ENCODE data around the gene ARRB1. TPM values are rescaled to one million over a fixed set of nuclear protein-coding genes. Genes with fewer than 3 reads are reported as not detected.

ARRB1 gene
- total and polyA plus RNA-seq, 9 of the 15 experiments (the other 6 are each of a cell fraction or from before 2014, with no cell fraction given): 6.6 to 45.4 (median 28.5) TPM

DNA sequence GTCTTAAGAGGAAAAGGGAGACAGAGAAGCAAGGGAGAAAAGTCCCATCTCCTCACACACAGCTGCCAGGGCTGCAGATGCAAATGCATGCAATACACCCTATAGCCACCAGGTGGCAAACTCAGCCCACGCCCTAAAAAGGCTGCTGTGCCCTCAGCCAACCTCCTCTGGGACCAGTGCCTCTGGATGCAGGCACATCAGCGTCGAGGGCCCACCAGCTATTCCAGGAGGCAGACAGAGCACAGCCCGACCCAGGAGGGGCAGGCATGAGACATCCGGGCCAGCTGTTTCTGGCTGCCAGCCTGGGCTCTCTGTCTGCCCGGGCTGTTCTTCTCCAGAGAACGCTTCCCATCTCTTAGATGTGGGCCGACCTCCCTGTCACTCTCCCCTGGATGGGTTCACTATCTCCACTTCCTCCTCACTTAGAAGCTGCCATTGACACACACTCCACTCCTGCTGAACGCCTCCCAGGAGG lies 71.2 kb downstream of the ARRB1 start:
- no peaks in the 10 kb centered on the region for H3K9me3 ChIP-seq (replicated peaks; ENCODE audit: control insufficient read depth, insufficient read depth, low read depth, low read length)
- DNase-seq (ENCODE audit: extremely low read depth in 1 of 4, low spot score in 3 of 4) (peak; percentile 80 to 85 (median 84)), FAIRE-seq (peak; percentile 99), ATAC-seq (peak; percentile 97)
- in situ Hi-C loops (cut with MboI) (no loop called here), intact Hi-C loops (cut with micrococcal nuclease) (loop anchor here (1.0 to 2.0 kb wide), 3 partner anchors 48 to 253 kb away; no protein-coding TSS in a partner anchor)
- POLR2A ChIA-PET: interaction anchor here (0.9 to 1.3 kb wide), 5 partner anchors 11 to 120 kb away, joined by 3 to 5 read pairs (median 3); no protein-coding TSS in a partner anchor
- H3K4me3 ChIP-seq: no peak overlapping the region
- no TSS peak for BruUV-seq (replicated peaks)
- H3K36me3 ChIP-seq (ENCODE audit: control insufficient read depth, insufficient read depth, low read length): peaks cover 85% of the 10 kb centered on the region
- H2AFZ ChIP-seq (ENCODE audit: low read depth, low read length): no peak overlapping the region
- no peaks in the 10 kb centered on the region for H3K27me3 ChIP-seq (ENCODE audit: control insufficient read depth in 2 of 2, insufficient read depth in 2 of 2, low read length in 2 of 2)
- CTCF ChIA-PET (ENCODE audit: low intra/inter-chr PET ratio): interaction anchor here (0.6 to 3.6 kb wide), 8 partner anchors 48 to 252 kb away, joined by 3 to 49 read pairs (median 7); no protein-coding TSS in a partner anchor
- H4K20me1 ChIP-seq (replicated peaks; ENCODE audit: control insufficient read depth, insufficient read depth, low read length): peaks cover 2% of the 10 kb centered on the region; the same call in 1 of the 2 replicates
- H3K9me1 ChIP-seq (ENCODE audit: control insufficient read depth, insufficient read depth, low read length): peaks cover 4% of the 10 kb centered on the region
- no peak overlapping the region for H3K4me2 ChIP-seq (ENCODE audit: insufficient read depth, low read length)
- WGBS (ENCODE audit: insufficient coverage, low coverage, missing lambda C conversion rate): 37% methylated on average over 9 of the region's 9 CpGs
- H3K79me2 ChIP-seq (ENCODE audit: control insufficient read depth, insufficient read depth, low read length): no peaks in the 10 kb centered on the region
- H3K9ac ChIP-seq (ENCODE audit: insufficient read depth in 1 of 2, low read depth in 2 of 2, low read length in 2 of 2): no peak overlapping the region
- H3K27ac ChIP-seq (ENCODE audit: extremely low read depth, low read depth, low read length): no peak overlapping the region
- H3K4me1 ChIP-seq (replicated peaks in 1 of 2; ENCODE audit: control insufficient read depth in 2 of 2, insufficient read depth in 2 of 2, low read length in 2 of 2): peaks cover 0 to 7% of the 10 kb centered on the region in 2 experiments; a peak in 1 of 5 replicates
- TF ChIP-seq STAG1 (CRISPR knock-in tag; IDR thresholded peaks at IDR 0.05; ENCODE audit: borderline replicate concordance) (peak; percentile 92), ARID2 (IDR thresholded peaks at IDR 0.05) (peak; percentile 81), KLF1 (tag; IDR thresholded peaks at IDR 0.05) (0 out of 2 replicates have a peak, but pooled peaks have one; percentile 36), LCOR (CRISPR knock-in tag; IDR thresholded peaks at IDR 0.05) (peak; percentile 57; the same call in 1 of the 2 replicates), CC2D1A (IDR thresholded peaks at IDR 0.05) (peak; percentile 75; the same call in 1 of the 2 replicates), SMC3 (conservative IDR thresholded peaks at IDR 0.05; ENCODE audit: insufficient read depth, low read depth, low read length) (peak; percentile 99), CCNT2 (IDR thresholded peaks at IDR 0.05; ENCODE audit: borderline replicate concordance, extremely low read depth, insufficient read length, low read depth, low read length) (no peak), ZNF121 (CRISPR knock-in tag; conservative IDR thresholded peaks at IDR 0.05) (no peak), RAD21 (CRISPR knock-in tag; conservative IDR thresholded peaks at IDR 0.05 in 1 of 2, IDR thresholded peaks at IDR 0.05 in 1 of 2) (peak; percentile 83 to 95)
- TF ChIP-seq, protein P1, sequence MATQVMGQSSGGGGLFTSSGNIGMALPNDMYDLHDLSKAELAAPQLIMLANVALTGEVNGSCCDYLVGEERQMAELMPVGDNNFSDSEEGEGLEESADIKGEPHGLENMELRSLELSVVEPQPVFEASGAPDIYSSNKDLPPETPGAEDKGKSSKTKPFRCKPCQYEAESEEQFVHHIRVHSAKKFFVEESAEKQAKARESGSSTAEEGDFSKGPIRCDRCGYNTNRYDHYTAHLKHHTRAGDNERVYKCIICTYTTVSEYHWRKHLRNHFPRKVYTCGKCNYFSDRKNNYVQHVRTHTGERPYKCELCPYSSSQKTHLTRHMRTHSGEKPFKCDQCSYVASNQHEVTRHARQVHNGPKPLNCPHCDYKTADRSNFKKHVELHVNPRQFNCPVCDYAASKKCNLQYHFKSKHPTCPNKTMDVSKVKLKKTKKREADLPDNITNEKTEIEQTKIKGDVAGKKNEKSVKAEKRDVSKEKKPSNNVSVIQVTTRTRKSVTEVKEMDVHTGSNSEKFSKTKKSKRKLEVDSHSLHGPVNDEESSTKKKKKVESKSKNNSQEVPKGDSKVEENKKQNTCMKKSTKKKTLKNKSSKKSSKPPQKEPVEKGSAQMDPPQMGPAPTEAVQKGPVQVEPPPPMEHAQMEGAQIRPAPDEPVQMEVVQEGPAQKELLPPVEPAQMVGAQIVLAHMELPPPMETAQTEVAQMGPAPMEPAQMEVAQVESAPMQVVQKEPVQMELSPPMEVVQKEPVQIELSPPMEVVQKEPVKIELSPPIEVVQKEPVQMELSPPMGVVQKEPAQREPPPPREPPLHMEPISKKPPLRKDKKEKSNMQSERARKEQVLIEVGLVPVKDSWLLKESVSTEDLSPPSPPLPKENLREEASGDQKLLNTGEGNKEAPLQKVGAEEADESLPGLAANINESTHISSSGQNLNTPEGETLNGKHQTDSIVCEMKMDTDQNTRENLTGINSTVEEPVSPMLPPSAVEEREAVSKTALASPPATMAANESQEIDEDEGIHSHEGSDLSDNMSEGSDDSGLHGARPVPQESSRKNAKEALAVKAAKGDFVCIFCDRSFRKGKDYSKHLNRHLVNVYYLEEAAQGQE (IDR thresholded peaks at IDR 0.05; ENCODE audit: borderline replicate concordance): peak; percentile 89
- TF ChIP-seq, protein P1 (CRISPR knock-in tag; IDR thresholded peaks at IDR 0.05; ENCODE audit: low read depth): no peak
- TF ChIP-seq, protein P2, sequence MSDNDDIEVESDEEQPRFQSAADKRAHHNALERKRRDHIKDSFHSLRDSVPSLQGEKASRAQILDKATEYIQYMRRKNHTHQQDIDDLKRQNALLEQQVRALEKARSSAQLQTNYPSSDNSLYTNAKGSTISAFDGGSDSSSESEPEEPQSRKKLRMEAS (CRISPR knock-in tag; IDR thresholded peaks at IDR 0.05): no peak
